ENCODE results near the gene TESK2.

Gene TESK2

DNA sequence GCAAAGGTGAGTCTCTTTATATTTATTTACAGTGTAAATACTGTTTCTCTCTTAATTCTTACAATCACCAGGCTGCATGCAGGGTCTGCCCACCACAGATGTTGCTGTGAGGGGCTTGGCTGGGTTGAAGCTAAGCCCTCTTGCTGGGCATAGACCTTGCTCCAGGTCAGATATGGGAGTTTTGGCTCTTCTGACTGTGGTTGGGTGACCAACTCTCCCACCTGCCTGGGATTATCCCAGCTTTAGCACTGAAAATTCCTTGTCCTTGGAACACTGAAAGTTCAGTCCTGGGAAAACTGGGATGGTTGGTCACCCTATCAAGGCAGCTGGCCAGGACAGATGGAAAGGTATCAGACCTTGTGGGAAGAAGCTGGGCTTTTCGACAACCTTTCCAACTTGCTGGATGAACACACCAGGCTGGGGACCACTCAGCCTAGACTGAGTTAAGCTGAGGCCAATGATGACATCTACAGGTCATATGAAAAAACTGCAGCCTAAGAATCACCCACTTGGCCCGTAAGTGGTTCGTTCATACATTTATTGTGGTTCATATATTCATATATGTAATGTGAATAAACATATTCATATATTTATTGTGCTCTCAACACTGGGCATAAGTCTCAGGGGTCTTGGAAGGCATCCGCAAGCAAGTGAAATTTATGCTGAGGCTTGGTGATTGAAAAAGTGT, 190.8 kb downstream of the TESK2 start:
- peak; percentile 17 to 83 for DNase-seq

GRCh38 chr1:45299296-45299695, 191.7 kb downstream of the TESK2 start:
- DNase-seq: no peak

GRCh38 chr1:45297666-45298356, 193.2 kb downstream of the TESK2 start:
- DNase-seq: no peak

Data from NCI-H446 (cell line).